HepG2 (cell line): ENCODE results near the gene STUM. TPM values are rescaled to one million over a fixed set of nuclear protein-coding genes. Genes with fewer than 3 reads are reported as not detected.

ENCODE experiments used
- ATAC-seq: fragments of 200-7000 bp; cut with Tn5 transposase; 3 replicates; pipeline ENCODE4 v1.9.1; 2020; ENCODE audit warnings: mild to moderate bottlenecking, moderate library complexity
- BruUV-seq: library from RNA; stranded (reverse); fragments of 400-500 nt; replicated peaks from 2 replicates; lab custom pipeline; 2021; lab: Mats Ljungman, UMichigan
- CTCF ChIA-PET: fragments of 300-600 bp; formaldehyde crosslinking; extraction: SDS; loops from one replicate; lab custom pipeline; 2021; ENCODE audit warnings: low total read pairs, inconsistent platforms, low intra/inter-chr PET ratio; lab: Yijun Ruan, JAX
- POLR2A ChIA-PET: fragments of 350-600 bp; sonication (Branson Sonifier 250); formaldehyde crosslinking; loops from one replicate; lab custom pipeline; 2020; ENCODE audit warnings: antibody characterized with exemption, inconsistent platforms; lab: Yijun Ruan, JAX
- DNase-seq: peaks from one replicate; pipeline ENCODE4 v3.0.0-alpha.2; 2015; ENCODE audit warnings: low spot score
- FAIRE-seq: peaks from 3 replicates; lab custom pipeline; 2011; peaks lifted over from hg19 to GRCh38; lab: Jason Lieb, UNC
- H2AFZ ChIP-seq: one replicate; pipeline ENCODE4 v1.6.1; 2011; ENCODE audit warnings: low read length, inconsistent platforms
- H3K27ac ChIP-seq: fragments of 300-600 bp; 3 replicates; pipeline ENCODE4 v1.8.0; 2011; ENCODE audit warnings: mixed run types, mild to moderate bottlenecking, mixed read lengths, low read length, inconsistent platforms; ENCODE audit not compliant: insufficient read depth; ENCODE audit errors: extremely low read length
- H3K27me3 ChIP-seq, 2 experiments: fragments of 200-600 bp in 1 of 2; 2 replicates in 1 of 2; 3 replicates in 1 of 2; pipeline versions ENCODE4 v1.6.0 to v1.8.0; 2011; ENCODE audit warnings: low read length in 2 of 2, mild to moderate bottlenecking in 2 of 2, moderate library complexity in 2 of 2, inconsistent platforms in 1 of 2; ENCODE audit not compliant: insufficient read depth in 2 of 2, control insufficient read depth in 1 of 2
- H3K36me3 ChIP-seq, 2 experiments: fragments of 200-600 bp in 1 of 2; replicated peaks in 1 of 2; 2 replicates in 1 of 2; 3 replicates in 1 of 2; pipeline versions ENCODE4 v1.5.1 to v1.8.0; 2011; ENCODE audit warnings: low read length in 2 of 2, inconsistent platforms in 1 of 2; ENCODE audit not compliant: insufficient read depth in 2 of 2, control insufficient read depth in 1 of 2
- H3K4me1 ChIP-seq: 2 replicates; pipeline ENCODE4 v1.5.1; 2012; ENCODE audit warnings: low read length, inconsistent platforms; ENCODE audit not compliant: insufficient read depth
- H3K4me2 ChIP-seq: 2 replicates; pipeline ENCODE4 v1.6.0; 2011; ENCODE audit warnings: low read depth, low read length, inconsistent platforms
- H3K4me3 ChIP-seq, 3 experiments: fragments of 200-600 bp in 1 of 3; sonication (generic), shearing (Covaris generic) in 1 of 3; replicated peaks in 1 of 3; 2 replicates each; pipeline ENCODE4 v1.5.1; 2011 to 2016; ENCODE audit warnings: low read length in 3 of 3, inconsistent platforms in 2 of 3, low read depth in 2 of 3, mild to moderate bottlenecking in 2 of 3, control low read depth in 1 of 3, mixed read lengths in 1 of 3; ENCODE audit not compliant: insufficient read depth in 1 of 3
- H3K79me2 ChIP-seq: one replicate; pipeline ENCODE4 v1.6.1; 2011; ENCODE audit warnings: low read length, inconsistent platforms; ENCODE audit not compliant: insufficient read depth
- H3K9ac ChIP-seq: 2 replicates; pipeline ENCODE4 v1.6.0; 2011; ENCODE audit warnings: mild to moderate bottlenecking, low read depth, low read length, inconsistent platforms; ENCODE audit not compliant: insufficient read depth
- H3K9me3 ChIP-seq: 2 replicates; pipeline ENCODE4 v1.5.1; 2012; ENCODE audit warnings: mild to moderate bottlenecking, low read length
- H4K20me1 ChIP-seq: 2 replicates; pipeline ENCODE4 v1.6.0; 2011; ENCODE audit warnings: inconsistent platforms, mild to moderate bottlenecking, low read length, moderate library complexity; ENCODE audit not compliant: insufficient read depth
- BHLHE40 ChIP-seq: IDR thresholded peaks from 2 replicates; pipeline ENCODE4 v1.6.1; 2011; ENCODE audit warnings: low read length, improper control_type of control experiment
- CBX1 ChIP-seq: IDR thresholded peaks from one replicate; pipeline ENCODE4 v1.6.1; 2016; ENCODE audit warnings: antibody characterized with exemption, low read depth
- CTCF ChIP-seq: sonication (generic); formaldehyde crosslinking; IDR thresholded peaks from 2 replicates; pipeline ENCODE4 v1.5.0; 2020; ENCODE audit warnings: mild to moderate bottlenecking, missing genetic modification reagents, moderate library complexity
- FUBP1 ChIP-seq: sonication (generic); formaldehyde crosslinking; IDR thresholded peaks from 2 replicates; pipeline ENCODE4 v1.5.1; 2020; ENCODE audit warnings: missing genetic modification reagents, mild to moderate bottlenecking, borderline replicate concordance
- GATAD1 ChIP-seq: IDR thresholded peaks from 2 replicates; pipeline ENCODE4 v1.6.1; 2016; ENCODE audit warnings: missing genetic modification reagents, missing compliant biosample characterization
- NR2F6 ChIP-seq, 2 experiments: IDR thresholded peaks; 2 replicates each; pipeline ENCODE4 v1.6.1; 2016; ENCODE audit warnings: antibody characterized with exemption in 1 of 2, mild to moderate bottlenecking in 1 of 2
- SRF ChIP-seq: IDR thresholded peaks from 2 replicates; pipeline ENCODE4 v1.6.1; 2011; ENCODE audit warnings: mild to moderate bottlenecking, low read depth, low read length, moderate library complexity
- STAG1 ChIP-seq: sonication (generic); formaldehyde crosslinking; IDR thresholded peaks from 2 replicates; pipeline ENCODE4 v1.4.0; 2020; ENCODE audit warnings: missing genetic modification reagents
- TCF7 ChIP-seq: sonication (generic); IDR thresholded peaks from 2 replicates; pipeline ENCODE4 v1.6.1; 2016; ENCODE audit warnings: antibody characterized with exemption, low read depth
- TFDP1 ChIP-seq: IDR thresholded peaks from 2 replicates; pipeline ENCODE4 v1.6.1; 2016; ENCODE audit warnings: missing compliant biosample characterization, missing genetic modification reagents, borderline replicate concordance
- TFDP2 ChIP-seq: sonication (generic); formaldehyde crosslinking; IDR thresholded peaks from 2 replicates; pipeline ENCODE4 v1.4.0; 2020; ENCODE audit warnings: missing genetic modification reagents
- USF2 ChIP-seq, 2 experiments: sonication (generic) in 1 of 2; formaldehyde crosslinking in 1 of 2; IDR thresholded peaks; 2 replicates each; pipeline versions ENCODE4 v1.5.1 to v1.6.1; 2011 to 2020; ENCODE audit warnings: borderline replicate concordance in 1 of 2, low read depth in 1 of 2, low read length in 1 of 2, mild to moderate bottlenecking in 1 of 2, missing genetic modification reagents in 1 of 2, moderate library complexity in 1 of 2
- ZNF747 ChIP-seq: sonication (generic); formaldehyde crosslinking; IDR thresholded peaks from 2 replicates; pipeline ENCODE4 v1.8.1; 2023; ENCODE audit warnings: missing genetic modification reagents, mild to moderate bottlenecking, borderline replicate concordance
- ZNF768 ChIP-seq: sonication (generic); formaldehyde crosslinking; IDR thresholded peaks from 2 replicates; pipeline ENCODE4 v1.4.0; 2020; ENCODE audit warnings: missing genetic modification reagents
- ZNF878 ChIP-seq: sonication (generic); formaldehyde crosslinking; IDR thresholded peaks from 2 replicates; pipeline ENCODE4 v1.8.1; 2023; ENCODE audit warnings: mild to moderate bottlenecking, missing genetic modification reagents, moderate library complexity
- ZSCAN20 ChIP-seq: sonication (generic); formaldehyde crosslinking; IDR thresholded peaks from 2 replicates; pipeline ENCODE4 v1.4.0; 2020; ENCODE audit warnings: missing genetic modification reagents, mild to moderate bottlenecking, borderline replicate concordance
- WGBS: methylation state at CpG from one replicate; pipeline ENCODE4 v1.1.6; 2017; ENCODE audit warnings: low lambda C conversion rate; 5-methylcytosine and 5-hydroxymethylcytosine counted together
- in situ Hi-C: cut with HindIII; loops from 2 replicates; pipeline ENCODE4 v1.10.0; 2017; ENCODE audit warnings: low pct_unique_long_range_greater_than_20kb; ENCODE audit not compliant: extremely low pct_ligation_motif_present
- intact Hi-C: fragments of 100-400 bp; cut with micrococcal nuclease; formaldehyde crosslinking; loops from one replicate; pipeline ENCODE4 v1.10.0; 2022; ENCODE audit not compliant: unreplicated experiment
- polyA plus RNA-seq, 8 experiments: library from polyadenylated mRNA; depleted of rRNA in 3 of 8; stranded (reverse) in 7 of 8; unstranded in 1 of 8; fragments of >200 nt; fragmentation: Illumina TruSeq in 4 of 8; extraction: Trizol in 4 of 8; gene quantifications; 2 replicates each; pipeline versions ENCODE4 v1.2.1 to v1.2.3, GENCODE V29; 2011 to 2016; ENCODE audit warnings: low read depth in 4 of 8, missing spikeins in 1 of 8, mixed read lengths in 1 of 8; ENCODE audit not compliant: insufficient read depth in 1 of 8
- total RNA-seq, 5 experiments: library from RNA; depleted of rRNA; stranded (reverse); fragments of >200 nt; fragmentation: Illumina TruSeq; extraction: Trizol; gene quantifications; 2 replicates each; pipeline ENCODE4 v1.2.3, GENCODE V29; 2016; ENCODE audit warnings: low read depth in 1 of 5

The STUM gene
- total and polyA plus RNA-seq, 2 of the 13 experiments (the other 11 are each of a cell fraction or from before 2014, with no cell fraction given), result not detected

- Histone ChIP-seq H4K20me1 (no peaks in the 10 kb centered on the region), H3K79me2 (no peaks in the 10 kb centered on the region), H3K4me2 (no peak overlapping the region), H3K27ac (no peak overlapping the region), H3K4me3 (no peak overlapping the region), H3K36me3 (no peaks in the 10 kb centered on the region), H3K4me1 (peaks cover 11% of the 10 kb centered on the region), H3K9me3 (no peaks in the 10 kb centered on the region; the same call in 1 of the 2 replicates), H2AFZ (no peak overlapping the region), H3K27me3 (peaks cover 0 to 22% of the 10 kb centered on the region in 2 experiments; a peak in 3 of 5 replicates), H3K9ac (no peak overlapping the region)
- in situ Hi-C loops (no loop called here), intact Hi-C loops (no loop called here)
- FAIRE-seq (peak; percentile 21), ATAC-seq (peak; percentile 86), DNase-seq (peak; percentile 27)
- WGBS, result 4% methylated on average over 10 of the region's 11 CpGs
- CTCF ChIA-PET, result no interaction called here
- BruUV-seq, result no TSS peak
- POLR2A ChIA-PET, result no interaction called here
- TF ChIP-seq BHLHE40, result peak; percentile 85
- 0 out of 2 replicates have a peak, but pooled peaks have one; percentile 27 for TF ChIP-seq ZNF878 (CRISPR knock-in tag)
- TF ChIP-seq USF2 (IDR thresholded peaks at IDR 0.05; ENCODE audit: low read depth, low read length), result no peak
- peak; percentile 48; the same call in 1 of the 2 replicates for TF ChIP-seq USF2 (CRISPR knock-in tag; IDR thresholded peaks at IDR 0.05; ENCODE audit: borderline replicate concordance)
- TF ChIP-seq ZNF768, result no peak
- no peak for TF ChIP-seq ZSCAN20 (CRISPR knock-in tag)
- no peak for TF ChIP-seq GATAD1 (CRISPR knock-in tag)
- TF ChIP-seq SRF, result peak; percentile 41; the same call in 1 of the 2 replicates
- TF ChIP-seq CBX1, result no peak
- TF ChIP-seq STAG1 (CRISPR knock-in tag), result peak; percentile 39; the same call in 1 of the 2 replicates
- TF ChIP-seq TFDP2, result peak; percentile 62
- TF ChIP-seq TFDP1 (CRISPR knock-in tag), result peak; percentile 51; the same call in 1 of the 2 replicates
- peak; percentile 59; the same call in 1 of the 2 replicates for TF ChIP-seq TCF7
- TF ChIP-seq FUBP1 (CRISPR knock-in tag), result no peak
- TF ChIP-seq CTCF (CRISPR knock-in tag), result peak; percentile 60
- TF ChIP-seq NR2F6 (IDR thresholded peaks at IDR 0.05), result no peak
- no peak for TF ChIP-seq NR2F6 (CRISPR knock-in tag; IDR thresholded peaks at IDR 0.05)
- TF ChIP-seq ZNF747 (CRISPR knock-in tag), result no peak
Observed at GRCh38 chr1:226626577-226626956, 78.0 kb downstream of the STUM start.
